K562 (cell line): Measurements from ENCODE around the gene TMIGD2. TPM values are rescaled to one million over a fixed set of nuclear protein-coding genes. Genes with fewer than 3 reads are reported as not detected.

ENCODE experiments used
- CBFA2T3 ChIP-seq: fragments of 450-650 bp; IDR thresholded peaks from 2 replicates; pipeline ENCODE4 v1.6.1; 2017
- ETS2 ChIP-seq: IDR thresholded peaks from 2 replicates; pipeline ENCODE4 v1.6.1; 2016; ENCODE audit warnings: borderline replicate concordance, missing genetic modification characterization, mild to moderate bottlenecking, moderate library complexity, missing compliant biosample characterization; ENCODE audit not compliant: poor library complexity, severe bottlenecking
- ETV5 ChIP-seq: sonication (generic); formaldehyde crosslinking; IDR thresholded peaks from 2 replicates; pipeline ENCODE4 v1.4.0; 2020; ENCODE audit warnings: low read depth, mild to moderate bottlenecking, missing genetic modification reagents
- FOS ChIP-seq: IDR thresholded peaks from 3 replicates; pipeline ENCODE4 v1.6.1; 2011; ENCODE audit not compliant: insufficient read length; ENCODE audit errors: extremely low read depth
- HNRNPLL ChIP-seq: fragments of 200-400 bp; formaldehyde crosslinking; IDR thresholded peaks from 2 replicates; pipeline ENCODE4 v1.6.1; 2017; ENCODE audit warnings: low read length, low read depth, mild to moderate bottlenecking; ENCODE audit not compliant: poor library complexity, severe bottlenecking
- KDM4B ChIP-seq, 2 experiments: fragments of 450-650 bp in 1 of 2; sonication (generic) in 1 of 2; IDR thresholded peaks; 2 replicates each; pipeline ENCODE4 v1.6.1; 2016 to 2017; ENCODE audit warnings: borderline replicate concordance in 2 of 2, antibody characterized with exemption in 1 of 2, low read depth in 1 of 2, mild to moderate bottlenecking in 1 of 2
- SREBF1 ChIP-seq: fragments of 150-350 bp; IDR thresholded peaks from 2 replicates; pipeline ENCODE4 v1.6.1; 2014; ENCODE audit warnings: antibody characterized with exemption, low read depth, low read length, borderline replicate concordance
- SRSF3 ChIP-seq: fragments of 200-400 bp; formaldehyde crosslinking; IDR thresholded peaks from 2 replicates; pipeline ENCODE4 v1.6.1; 2016; ENCODE audit warnings: mild to moderate bottlenecking, low read length, moderate library complexity; ENCODE audit not compliant: insufficient read depth
- STAG1 ChIP-seq: sonication (generic); formaldehyde crosslinking; IDR thresholded peaks from 2 replicates; pipeline ENCODE4 v1.5.0; 2020; ENCODE audit warnings: missing genetic modification reagents, borderline replicate concordance
- ZBTB40 ChIP-seq, 2 experiments: fragments of 450-650 bp in 1 of 2; sonication (generic) in 1 of 2; formaldehyde crosslinking in 1 of 2; IDR thresholded peaks; 2 replicates each; pipeline versions ENCODE4 v1.7.1 to v1.9.0; 2016 to 2022; ENCODE audit warnings: inconsistent platforms in 1 of 2, mild to moderate bottlenecking in 1 of 2, missing genetic modification reagents in 1 of 2
- ZNF316 ChIP-seq: fragments of 450-650 bp; IDR thresholded peaks from 2 replicates; pipeline ENCODE4 v1.6.1; 2016
- ZNF586 ChIP-seq: fragments of 450-650 bp; formaldehyde crosslinking; conservative IDR thresholded peaks from 2 replicates; pipeline ENCODE4 v1.4.0; 2020; ENCODE audit warnings: mild to moderate bottlenecking, moderate library complexity
- polyA plus RNA-seq, 8 experiments: library from polyadenylated mRNA; depleted of rRNA in 4 of 8; stranded (reverse) in 5 of 8; unstranded in 3 of 8; fragments of >200 nt; fragmentation: Nextera tagmentation in 2 of 8; fragmentation: Illumina TruSeq in 1 of 8; extraction: Ambion mirVana in 2 of 8; extraction: Trizol in 1 of 8; gene quantifications; 2 replicates each; pipeline versions ENCODE4 v1.2.1 to v1.2.3, GENCODE V29; 2011 to 2014; ENCODE audit warnings: inconsistent platforms in 1 of 8, missing spikeins in 1 of 8
- total RNA-seq, 7 experiments: library from RNA; depleted of rRNA in 6 of 7; stranded (reverse); fragments of >200 nt in 6 of 7; fragmentation: Illumina TruSeq in 2 of 7; extraction: Trizol in 2 of 7; gene quantifications; 2 replicates each; pipeline versions ENCODE4 v1.2.1 to v1.2.3, GENCODE V29; 2011 to 2021; ENCODE audit warnings: low replicate concordance in 1 of 7
- TF ChIP-seq, protein P1 (sequence below), 2 experiments: fragments of 200-800 bp in 1 of 2; sonication (Bioruptor generic) in 1 of 2; sonication (generic) in 1 of 2; formaldehyde crosslinking in 1 of 2; IDR thresholded peaks in 1 of 2; conservative IDR thresholded peaks in 1 of 2; 2 replicates each; pipeline versions ENCODE4 v1.5.0 to v1.6.1; 2016 to 2020; ENCODE audit warnings: missing compliant biosample characterization in 1 of 2, missing genetic modification characterization in 1 of 2, missing genetic modification reagents in 1 of 2
- TF ChIP-seq, protein P2 (sequence below): sonication (generic); formaldehyde crosslinking; IDR thresholded peaks from 2 replicates; pipeline ENCODE4 v1.8.0; 2022; ENCODE audit warnings: mild to moderate bottlenecking, missing genetic modification reagents

Gene TMIGD2
- total and polyA plus RNA-seq, 9 of the 15 experiments (the other 6 are each of a cell fraction or from before 2014, with no cell fraction given): not detected

DNA sequence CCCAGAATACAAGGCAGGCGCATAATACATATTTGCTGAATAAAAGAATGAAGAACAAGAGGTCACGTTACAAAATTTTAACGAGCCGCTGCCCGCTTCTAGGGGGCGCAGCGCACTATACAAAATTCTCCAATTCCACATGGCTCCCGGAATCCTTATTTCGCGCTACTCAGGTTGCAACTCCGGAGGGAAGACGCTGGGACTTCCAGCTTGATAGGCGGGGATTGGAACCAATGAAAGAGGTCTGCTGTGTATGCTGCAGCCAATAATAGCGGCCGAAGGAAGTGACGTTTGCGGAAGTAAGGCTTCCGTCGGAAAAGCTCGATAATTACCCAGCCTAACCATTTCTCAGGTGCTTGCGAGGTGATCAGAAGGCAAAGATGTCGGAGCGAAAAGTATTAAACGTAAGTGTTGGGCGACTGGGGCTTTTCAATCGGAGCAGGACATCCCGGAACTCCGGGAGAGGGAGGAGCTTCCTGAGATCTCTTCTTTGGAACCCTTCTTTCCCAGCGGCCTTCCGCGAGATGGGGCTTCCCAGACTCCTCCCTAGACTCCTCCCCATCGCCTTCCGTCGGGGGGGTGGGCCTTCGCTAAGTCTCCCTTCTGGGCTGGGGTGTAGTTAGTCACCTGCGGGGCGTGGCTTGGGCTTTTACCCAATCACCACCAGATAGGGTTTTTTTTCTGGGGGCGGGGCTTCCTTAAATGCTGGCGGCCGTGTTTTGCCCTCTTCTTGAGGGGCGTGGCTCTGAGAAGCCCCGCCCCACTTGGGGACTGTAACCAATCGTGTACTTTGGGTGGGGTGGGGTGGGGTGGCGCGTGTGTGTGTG lies 55.2 kb downstream of the TMIGD2 start, which contains the start of gene YJU2 (continued):
- no peak for TF ChIP-seq ZNF586 (CRISPR knock-in tag)
- TF ChIP-seq SRSF3: no peak
- TF ChIP-seq ETS2 (tag): no peak
- TF ChIP-seq, protein P1, sequence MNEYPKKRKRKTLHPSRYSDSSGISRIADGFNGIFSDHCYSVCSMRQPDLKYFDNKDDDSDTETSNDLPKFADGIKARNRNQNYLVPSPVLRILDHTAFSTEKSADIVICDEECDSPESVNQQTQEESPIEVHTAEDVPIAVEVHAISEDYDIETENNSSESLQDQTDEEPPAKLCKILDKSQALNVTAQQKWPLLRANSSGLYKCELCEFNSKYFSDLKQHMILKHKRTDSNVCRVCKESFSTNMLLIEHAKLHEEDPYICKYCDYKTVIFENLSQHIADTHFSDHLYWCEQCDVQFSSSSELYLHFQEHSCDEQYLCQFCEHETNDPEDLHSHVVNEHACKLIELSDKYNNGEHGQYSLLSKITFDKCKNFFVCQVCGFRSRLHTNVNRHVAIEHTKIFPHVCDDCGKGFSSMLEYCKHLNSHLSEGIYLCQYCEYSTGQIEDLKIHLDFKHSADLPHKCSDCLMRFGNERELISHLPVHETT (CRISPR knock-in tag; conservative IDR thresholded peaks at IDR 0.05 in 1 of 2, IDR thresholded peaks at IDR 0.05 in 1 of 2): no peak; a peak in 1 of 4 replicates
- TF ChIP-seq ZNF316: no peak
- TF ChIP-seq SREBF1: peak; percentile 49; the same call in 1 of the 2 replicates
- no peak for TF ChIP-seq HNRNPLL
- TF ChIP-seq CBFA2T3: no peak
- 0 out of 4 replicates have a peak, but pooled peaks of 1 of the 2 experiments have one; percentile 38 for TF ChIP-seq KDM4B (IDR thresholded peaks at IDR 0.05; ENCODE audit: borderline replicate concordance in 2 of 2, low read depth in 1 of 2)
- TF ChIP-seq STAG1 (CRISPR knock-in tag): no peak
- TF ChIP-seq ZBTB40 (IDR thresholded peaks at IDR 0.05): peak; percentile 100
- TF ChIP-seq ZBTB40 (CRISPR knock-in tag; IDR thresholded peaks at IDR 0.05): no peak
- no peak; the same call in 1 of the 2 replicates for TF ChIP-seq ETV5 (CRISPR knock-in tag)
- peak; percentile 100 for TF ChIP-seq FOS
- TF ChIP-seq, protein P2, sequence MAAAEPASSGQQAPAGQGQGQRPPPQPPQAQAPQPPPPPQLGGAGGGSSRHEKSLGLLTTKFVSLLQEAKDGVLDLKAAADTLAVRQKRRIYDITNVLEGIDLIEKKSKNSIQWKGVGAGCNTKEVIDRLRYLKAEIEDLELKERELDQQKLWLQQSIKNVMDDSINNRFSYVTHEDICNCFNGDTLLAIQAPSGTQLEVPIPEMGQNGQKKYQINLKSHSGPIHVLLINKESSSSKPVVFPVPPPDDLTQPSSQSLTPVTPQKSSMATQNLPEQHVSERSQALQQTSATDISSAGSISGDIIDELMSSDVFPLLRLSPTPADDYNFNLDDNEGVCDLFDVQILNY (CRISPR knock-in tag): no peak
